ENCODE measurements around the gene CD86. TPM values are rescaled to one million over a fixed set of nuclear protein-coding genes. Genes with fewer than 3 reads are reported as not detected.

The CD86 gene
- total and polyA plus RNA-seq, 2 of the 8 experiments (the other 6 are each of a cell fraction or from before 2014, with no cell fraction given) = 0.12 to 0.30 TPM

GRCh38 chr3:122148941-122149627 lies 93.9 kb downstream of the CD86 start (continued):
- TF ChIP-seq TEAD4 (IDR thresholded peaks at IDR 0.05; ENCODE audit: low read depth, low read length) = no peak
